DMS53 treated with DMSO at 0.1 percent for 48 hours (cell line): Measurements from ENCODE around the gene SDSL.

ENCODE experiments used
- DNase-seq: peaks from one replicate; lab custom pipeline; 2025; ENCODE audit not compliant: unreplicated experiment; lab: John Stamatoyannopoulos, UW

Gene SDSL

GRCh38 chr12:113396200-113396599 lies 26.0 kb upstream of the SDSL start:
- no peak for DNase-seq

- DNase-seq, result no peak
Measured at GRCh38 chr12:113396828-113397496, 25.2 kb upstream of the SDSL start.

DNA sequence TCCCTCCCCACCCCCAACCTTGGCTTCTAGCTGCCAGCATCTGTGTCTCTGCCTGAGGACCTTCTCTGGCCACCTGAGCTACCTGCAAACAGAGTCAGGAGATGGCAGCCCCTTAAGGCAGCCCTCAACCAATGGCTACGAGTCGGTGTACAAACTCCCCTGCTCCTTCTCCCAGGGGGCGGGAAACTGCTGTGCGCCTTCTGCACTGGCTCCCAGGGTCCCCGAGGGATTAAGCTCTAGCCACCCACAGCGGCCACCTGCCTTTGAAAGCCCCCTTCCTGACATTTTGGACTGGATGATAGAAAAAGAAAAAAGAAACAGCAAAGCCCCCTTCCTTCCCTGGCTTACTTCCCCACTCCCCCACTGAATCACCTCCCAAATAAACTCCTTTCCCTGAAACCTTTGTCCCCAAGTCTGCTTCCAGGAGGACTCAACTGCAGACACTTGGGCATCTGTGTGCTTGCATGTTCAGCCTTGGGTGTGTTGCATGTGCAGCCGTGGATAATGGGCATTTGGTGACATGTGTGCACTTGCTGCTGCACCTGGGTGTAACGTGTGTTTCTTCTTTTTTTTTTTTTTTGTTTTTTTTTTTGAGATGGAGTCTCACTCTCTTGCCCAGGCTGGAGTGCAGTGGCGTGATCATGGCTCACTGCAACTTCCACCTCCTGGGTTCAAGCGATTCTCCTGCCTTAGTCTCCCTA lies 24.5 kb upstream of the SDSL start:
- no peak for DNase-seq

DNA sequence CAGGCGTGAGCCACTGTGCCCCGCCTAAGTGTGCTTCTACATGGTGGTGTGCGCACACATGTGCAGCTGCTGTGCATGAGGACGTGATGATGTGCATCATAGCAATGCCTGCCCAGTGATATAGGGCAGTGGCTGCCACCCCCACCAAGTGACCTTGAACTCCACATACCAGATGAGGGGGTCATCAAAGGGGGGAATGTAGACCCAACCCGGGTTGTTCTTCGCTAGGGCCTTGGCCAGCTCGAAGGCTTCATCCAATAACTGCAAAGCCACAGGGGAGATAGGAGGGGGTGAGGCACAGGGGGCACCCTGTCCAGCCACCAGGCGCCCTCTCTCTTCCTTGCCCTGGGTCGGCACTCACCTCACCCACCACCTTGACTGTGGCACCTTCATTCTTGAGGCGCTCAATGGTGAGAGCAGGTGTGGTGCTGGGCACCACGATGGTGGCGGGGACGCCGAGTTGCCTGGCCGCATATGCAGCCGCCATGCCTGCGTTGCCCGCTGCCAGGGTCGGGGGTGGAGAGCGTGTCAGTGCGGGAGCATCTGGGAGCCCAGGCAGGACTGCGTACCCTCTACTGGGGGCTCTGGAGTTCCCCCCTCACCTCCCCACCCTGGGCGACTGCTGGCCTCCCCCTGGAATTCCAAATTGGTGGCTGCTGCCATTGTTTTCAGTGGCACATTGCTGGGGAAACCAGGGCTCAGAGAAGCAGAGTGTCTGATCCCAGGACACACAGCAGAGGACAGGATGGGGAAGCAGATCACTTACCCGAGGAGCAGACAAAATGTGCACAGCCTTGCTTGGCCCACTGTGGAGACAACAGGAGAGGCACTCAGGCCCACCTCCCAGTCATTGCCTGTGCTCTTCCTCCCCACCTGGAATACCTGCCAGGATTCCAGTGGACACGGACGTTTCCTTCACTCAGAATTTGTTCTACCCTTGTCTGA lies 23.6 kb upstream of the SDSL start:
- DNase-seq, result no peak

DNA sequence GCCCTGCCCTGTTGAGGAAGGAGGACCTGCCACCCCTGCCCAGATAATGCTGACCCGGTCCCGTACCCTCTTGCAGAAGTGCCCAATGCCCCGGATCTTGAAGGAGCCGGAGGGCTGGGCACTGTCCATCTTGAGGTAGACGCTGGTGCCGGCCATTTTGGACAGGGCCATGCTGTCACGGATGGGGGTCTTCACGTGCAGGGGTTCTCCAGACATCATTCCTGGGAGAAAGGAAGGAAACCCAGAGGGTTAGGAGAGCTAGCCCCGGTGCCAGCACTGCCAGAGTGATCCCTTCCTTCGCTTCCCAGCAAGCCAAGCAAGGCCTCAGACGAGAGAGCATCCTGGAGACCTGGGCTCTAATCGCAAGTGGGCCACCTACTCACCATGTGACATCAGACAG lies 22.7 kb upstream of the SDSL start:
- DNase-seq, result no peak

DNA sequence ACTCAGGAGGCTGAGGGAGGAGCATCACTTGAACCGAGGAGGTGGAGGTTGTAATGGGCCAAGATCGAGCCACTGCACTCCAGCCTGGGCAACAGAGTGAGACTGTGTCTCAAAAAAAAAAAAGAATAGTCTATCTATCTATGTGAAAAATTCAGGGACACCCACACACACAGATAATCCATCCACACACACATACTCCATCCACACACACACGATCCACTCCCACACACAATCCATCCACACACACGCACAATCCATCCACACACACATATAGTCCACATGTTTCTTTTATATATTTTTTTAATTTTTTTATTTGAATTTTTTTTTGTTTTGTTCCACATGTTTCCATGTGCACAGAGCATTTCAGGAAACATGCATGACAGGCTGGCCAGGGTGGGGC lies 21.8 kb upstream of the SDSL start:
- DNase-seq, result no peak

DNA sequence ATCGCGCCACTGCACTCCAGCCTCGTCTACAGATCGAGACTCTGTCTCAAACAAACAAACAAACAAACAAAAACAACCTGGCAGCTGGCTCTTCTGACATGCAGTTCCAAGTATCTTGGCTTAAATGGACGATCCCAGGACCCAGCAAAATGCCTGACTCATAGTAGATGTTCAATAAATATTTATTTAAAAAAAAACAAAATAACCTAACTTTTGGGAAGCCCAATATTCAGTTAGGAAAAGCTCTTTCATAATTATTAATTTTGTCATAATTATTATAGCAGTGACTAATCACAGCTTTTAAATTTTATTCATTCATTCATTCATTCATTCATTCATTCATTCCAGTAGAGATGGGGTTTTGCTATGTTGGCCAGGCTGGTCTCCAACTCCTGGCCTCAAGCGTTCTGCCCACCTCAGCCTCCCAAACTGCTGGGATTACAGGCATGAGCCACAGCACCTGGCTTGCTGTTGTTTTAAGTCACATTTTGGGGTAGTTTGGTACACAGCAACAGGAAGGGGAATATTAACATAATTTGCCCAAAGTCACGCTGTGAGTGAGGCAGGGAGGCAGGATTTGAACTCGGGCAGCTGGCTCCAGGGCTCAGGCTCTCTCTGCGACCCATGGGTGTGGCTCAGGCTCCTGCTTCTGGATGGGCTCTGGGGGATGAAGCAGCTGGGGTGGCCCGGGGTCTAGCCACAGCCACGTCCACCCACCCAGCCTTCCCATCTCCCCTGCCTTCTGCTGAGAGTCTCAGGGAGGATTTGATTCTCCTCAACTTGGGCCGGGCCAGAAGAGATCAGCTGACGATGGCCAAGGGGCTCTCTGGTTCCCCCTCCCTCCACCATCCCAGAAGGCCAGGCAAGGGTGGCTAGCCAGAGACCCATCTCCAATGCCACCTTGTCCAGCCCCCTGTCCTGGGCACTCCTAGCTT lies 20.8 kb upstream of the SDSL start:
- no peak for DNase-seq

GRCh38 chr12:113402586-113403260 lies 19.5 kb upstream of the SDSL start:
- no peak for DNase-seq

GRCh38 chr12:113403435-113404415 lies 18.5 kb upstream of the SDSL start, which contains the start of gene SDS:
Gene SDS, minus strand, starts transcription at chr12:113403887. Its CDS starts 4,179 bp downstream, at chr12:113399708.
- DNase-seq, result no peak

DNA sequence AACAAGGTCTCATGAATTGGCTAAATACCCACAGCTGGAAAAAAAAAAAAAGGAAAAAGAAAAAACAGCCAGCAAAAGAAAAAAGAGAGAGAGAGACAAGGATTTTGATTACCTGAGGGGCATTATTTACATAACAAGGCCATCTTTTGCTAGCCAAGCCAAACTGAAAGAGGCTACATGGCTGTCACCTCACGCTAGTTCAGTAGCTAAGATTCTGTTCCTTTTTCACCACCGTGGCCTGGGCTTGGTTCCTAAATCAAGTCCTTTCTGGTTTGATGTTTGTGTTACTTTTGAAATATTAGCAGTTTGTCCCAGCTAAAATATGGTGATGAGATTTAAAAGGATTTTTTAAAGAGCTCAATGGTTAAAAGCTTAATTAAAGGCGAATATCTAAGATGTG lies 16.5 kb upstream of the SDSL start:
- no peak for DNase-seq

GRCh38 chr12:113407931-113408600 lies 14.1 kb upstream of the SDSL start:
- DNase-seq, result no peak

- DNase-seq, result no peak
Measured at GRCh38 chr12:113408756-113409298, 13.4 kb upstream of the SDSL start.

- no peak for DNase-seq
Measured at GRCh38 chr12:113409462-113410124, 12.6 kb upstream of the SDSL start.

DNA sequence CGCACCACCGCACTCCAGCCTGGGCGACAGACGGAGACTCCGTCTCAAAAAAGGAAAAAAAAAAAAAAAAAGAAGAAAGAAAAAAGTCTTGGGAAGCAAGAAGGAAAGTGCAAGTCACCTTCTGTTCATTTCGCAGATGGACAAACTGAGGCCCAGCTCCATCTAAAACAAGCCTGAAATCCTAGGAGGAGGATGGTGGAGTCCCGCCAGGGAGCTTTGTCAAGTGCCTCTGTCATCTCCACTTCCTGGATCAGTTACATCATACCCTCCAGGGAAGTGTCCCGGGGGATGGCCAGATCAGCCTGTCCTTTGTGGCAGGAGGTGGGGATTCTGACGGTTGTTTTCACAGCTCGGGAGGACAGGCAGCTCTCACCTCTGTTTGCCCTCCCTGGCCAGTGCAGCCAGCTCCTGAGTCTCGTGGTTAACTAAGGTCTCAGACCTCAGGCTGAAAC lies 8.7 kb upstream of the SDSL start:
- peak; percentile 66 for DNase-seq

DNA sequence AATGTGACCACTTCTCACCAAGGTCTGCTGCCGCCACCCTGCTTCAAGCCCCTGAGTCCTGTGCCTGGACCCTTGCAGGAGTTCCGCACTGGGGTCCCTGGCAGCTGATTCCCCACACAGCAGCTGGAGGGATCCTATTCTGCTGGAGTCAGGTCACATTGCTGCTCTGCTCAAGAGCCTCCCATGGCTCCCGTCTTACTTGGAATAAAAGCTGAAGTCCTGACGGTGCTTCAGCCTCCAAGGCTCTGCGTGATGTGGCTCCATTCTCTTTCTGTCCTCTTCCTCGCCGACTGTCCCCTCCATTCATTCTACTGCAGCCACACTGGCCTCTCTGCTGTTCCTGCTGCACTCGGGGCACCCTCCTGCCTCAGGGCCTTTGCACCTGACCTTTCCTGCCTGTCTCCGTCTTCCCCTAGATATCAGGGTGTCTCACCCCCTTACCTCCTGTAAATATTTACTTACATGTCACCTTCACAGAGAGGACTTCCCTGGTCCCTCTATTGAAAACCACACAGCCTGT lies 7.6 kb upstream of the SDSL start:
- no peak for DNase-seq

GRCh38 chr12:113416091-113416754 lies 6.0 kb upstream of the SDSL start:
- no peak for DNase-seq
